ENCODE data around the gene GOLGB1.

DNA sequence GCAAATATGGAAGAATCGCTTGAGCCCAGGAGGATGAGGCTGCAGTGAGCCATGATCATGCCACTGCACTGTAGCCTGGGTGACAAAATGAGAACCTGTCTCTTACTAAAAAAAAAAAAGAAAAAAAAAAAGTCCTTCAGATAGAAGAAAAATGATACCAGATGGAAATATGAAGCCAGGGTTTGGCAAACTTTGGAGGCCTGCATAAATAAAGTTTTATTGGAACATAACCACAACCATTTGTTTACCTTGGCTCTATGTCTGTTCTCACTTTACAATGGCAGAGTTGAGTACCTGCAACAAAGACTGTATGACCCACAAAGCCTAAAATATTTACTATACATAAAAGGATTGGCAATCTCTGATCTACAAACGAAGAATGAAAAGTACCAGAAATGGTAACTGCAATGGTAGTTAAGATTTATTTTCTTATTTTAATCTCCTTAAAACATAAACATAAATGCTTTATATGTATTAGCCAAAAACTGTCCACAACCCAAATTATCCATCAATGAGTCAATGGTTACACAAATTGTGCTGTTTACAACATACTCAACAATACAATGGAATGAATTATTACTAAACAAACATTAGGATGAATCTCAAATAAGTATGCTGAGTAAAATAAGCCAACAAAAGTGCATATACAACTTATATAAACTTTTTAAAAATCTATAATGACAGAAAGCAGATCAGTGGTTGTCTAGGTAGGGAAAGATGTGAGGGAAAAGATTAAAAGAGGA lies 41.8 kb downstream of the GOLGB1 start:
- TF ChIP-seq, protein P1, sequence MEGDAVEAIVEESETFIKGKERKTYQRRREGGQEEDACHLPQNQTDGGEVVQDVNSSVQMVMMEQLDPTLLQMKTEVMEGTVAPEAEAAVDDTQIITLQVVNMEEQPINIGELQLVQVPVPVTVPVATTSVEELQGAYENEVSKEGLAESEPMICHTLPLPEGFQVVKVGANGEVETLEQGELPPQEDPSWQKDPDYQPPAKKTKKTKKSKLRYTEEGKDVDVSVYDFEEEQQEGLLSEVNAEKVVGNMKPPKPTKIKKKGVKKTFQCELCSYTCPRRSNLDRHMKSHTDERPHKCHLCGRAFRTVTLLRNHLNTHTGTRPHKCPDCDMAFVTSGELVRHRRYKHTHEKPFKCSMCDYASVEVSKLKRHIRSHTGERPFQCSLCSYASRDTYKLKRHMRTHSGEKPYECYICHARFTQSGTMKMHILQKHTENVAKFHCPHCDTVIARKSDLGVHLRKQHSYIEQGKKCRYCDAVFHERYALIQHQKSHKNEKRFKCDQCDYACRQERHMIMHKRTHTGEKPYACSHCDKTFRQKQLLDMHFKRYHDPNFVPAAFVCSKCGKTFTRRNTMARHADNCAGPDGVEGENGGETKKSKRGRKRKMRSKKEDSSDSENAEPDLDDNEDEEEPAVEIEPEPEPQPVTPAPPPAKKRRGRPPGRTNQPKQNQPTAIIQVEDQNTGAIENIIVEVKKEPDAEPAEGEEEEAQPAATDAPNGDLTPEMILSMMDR (IDR thresholded peaks at IDR 0.05 in 2 of 3, conservative IDR thresholded peaks at IDR 0.05 in 1 of 3; ENCODE audit: borderline replicate concordance in 1 of 3, insufficient read depth in 1 of 3, low read depth in 2 of 3, low read length in 2 of 3), result no peak
- TF ChIP-seq, protein P2, sequence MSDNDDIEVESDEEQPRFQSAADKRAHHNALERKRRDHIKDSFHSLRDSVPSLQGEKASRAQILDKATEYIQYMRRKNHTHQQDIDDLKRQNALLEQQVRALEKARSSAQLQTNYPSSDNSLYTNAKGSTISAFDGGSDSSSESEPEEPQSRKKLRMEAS (IDR thresholded peaks at IDR 0.05), result no peak
- TF ChIP-seq POLR2A (IDR thresholded peaks at IDR 0.05; ENCODE audit: borderline replicate concordance, extremely low read depth, insufficient read depth, insufficient read length) (no peak), SIN3A (IDR thresholded peaks at IDR 0.05; ENCODE audit: low read depth) (no peak), REST (IDR thresholded peaks at IDR 0.05; ENCODE audit: low read depth) (no peak), EGR1 (IDR thresholded peaks at IDR 0.05; ENCODE audit: low read depth) (no peak), EZH2 (IDR thresholded peaks at IDR 0.05) (no peak), YY1 (IDR thresholded peaks at IDR 0.05; ENCODE audit: extremely low read depth, insufficient replicate concordance, low read depth, low read length) (no peak), EZH2phosphoT487 (IDR thresholded peaks at IDR 0.05; ENCODE audit: borderline replicate concordance) (no peak), RAD21 (IDR thresholded peaks at IDR 0.05; ENCODE audit: low read depth) (no peak), POLR2AphosphoS5 (IDR thresholded peaks at IDR 0.05; ENCODE audit: low read depth, low read length) (no peak), ZNF274 (IDR thresholded peaks at IDR 0.05; ENCODE audit: low read depth, low read length) (no peak)
